Ishikawa (cell line): Measurements from ENCODE around the gene SLC39A5.

ENCODE experiments used
- CEBPB ChIP-seq: IDR thresholded peaks from 2 replicates; pipeline ENCODE4 v1.6.1; 2012
- CREB1 ChIP-seq: IDR thresholded peaks from 2 replicates; pipeline ENCODE4 v1.6.1; 2012; ENCODE audit warnings: low read depth
- EGR1 ChIP-seq: IDR thresholded peaks from 2 replicates; pipeline ENCODE4 v1.6.1; 2012
- RAD21 ChIP-seq: IDR thresholded peaks from 2 replicates; pipeline ENCODE4 v1.6.1; 2012; ENCODE audit warnings: low read depth
- TCF12 ChIP-seq: IDR thresholded peaks from 2 replicates; pipeline ENCODE4 v1.6.1; 2012; ENCODE audit warnings: low read depth
- YY1 ChIP-seq: IDR thresholded peaks from 2 replicates; pipeline ENCODE4 v1.6.1; 2012; ENCODE audit warnings: low read depth
- TF ChIP-seq, protein P1 (sequence below): IDR thresholded peaks from 2 replicates; pipeline ENCODE4 v1.6.1; 2012; ENCODE audit warnings: low read depth, mild to moderate bottlenecking

DNA sequence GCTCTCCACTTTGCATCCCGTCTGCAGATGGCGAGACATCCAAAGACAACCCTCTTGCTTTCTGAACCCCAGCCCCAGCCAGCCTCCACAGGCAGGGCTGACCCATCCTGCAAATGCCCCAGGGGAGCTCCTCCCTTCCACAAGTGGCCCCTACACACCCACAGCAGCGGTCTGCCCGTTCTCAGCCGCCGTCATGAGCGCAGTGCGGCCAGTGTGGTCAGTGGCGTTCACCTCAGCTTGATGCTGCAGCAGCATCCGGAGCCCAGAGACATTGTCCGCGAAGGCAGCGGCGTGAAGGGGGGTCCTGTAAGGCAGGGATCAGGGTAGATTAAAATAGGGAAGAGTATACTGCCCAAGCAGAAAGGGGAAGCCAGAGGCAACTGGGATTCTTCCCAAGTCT is 14.6 kb downstream of the SLC39A5 start:
- TF ChIP-seq CEBPB (no peak), YY1 (no peak), CREB1 (no peak), RAD21 (no peak), EGR1 (no peak), TCF12 (no peak)
- TF ChIP-seq, protein P1, sequence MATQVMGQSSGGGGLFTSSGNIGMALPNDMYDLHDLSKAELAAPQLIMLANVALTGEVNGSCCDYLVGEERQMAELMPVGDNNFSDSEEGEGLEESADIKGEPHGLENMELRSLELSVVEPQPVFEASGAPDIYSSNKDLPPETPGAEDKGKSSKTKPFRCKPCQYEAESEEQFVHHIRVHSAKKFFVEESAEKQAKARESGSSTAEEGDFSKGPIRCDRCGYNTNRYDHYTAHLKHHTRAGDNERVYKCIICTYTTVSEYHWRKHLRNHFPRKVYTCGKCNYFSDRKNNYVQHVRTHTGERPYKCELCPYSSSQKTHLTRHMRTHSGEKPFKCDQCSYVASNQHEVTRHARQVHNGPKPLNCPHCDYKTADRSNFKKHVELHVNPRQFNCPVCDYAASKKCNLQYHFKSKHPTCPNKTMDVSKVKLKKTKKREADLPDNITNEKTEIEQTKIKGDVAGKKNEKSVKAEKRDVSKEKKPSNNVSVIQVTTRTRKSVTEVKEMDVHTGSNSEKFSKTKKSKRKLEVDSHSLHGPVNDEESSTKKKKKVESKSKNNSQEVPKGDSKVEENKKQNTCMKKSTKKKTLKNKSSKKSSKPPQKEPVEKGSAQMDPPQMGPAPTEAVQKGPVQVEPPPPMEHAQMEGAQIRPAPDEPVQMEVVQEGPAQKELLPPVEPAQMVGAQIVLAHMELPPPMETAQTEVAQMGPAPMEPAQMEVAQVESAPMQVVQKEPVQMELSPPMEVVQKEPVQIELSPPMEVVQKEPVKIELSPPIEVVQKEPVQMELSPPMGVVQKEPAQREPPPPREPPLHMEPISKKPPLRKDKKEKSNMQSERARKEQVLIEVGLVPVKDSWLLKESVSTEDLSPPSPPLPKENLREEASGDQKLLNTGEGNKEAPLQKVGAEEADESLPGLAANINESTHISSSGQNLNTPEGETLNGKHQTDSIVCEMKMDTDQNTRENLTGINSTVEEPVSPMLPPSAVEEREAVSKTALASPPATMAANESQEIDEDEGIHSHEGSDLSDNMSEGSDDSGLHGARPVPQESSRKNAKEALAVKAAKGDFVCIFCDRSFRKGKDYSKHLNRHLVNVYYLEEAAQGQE, result no peak
